Neural cell (in vitro differentiated cells): ENCODE measurements around the gene PDCD1. TPM values are rescaled to one million over a fixed set of nuclear protein-coding genes. Genes with fewer than 3 reads are reported as not detected.
"Not testable (repeated sequence)": the region's sequence is repeated elsewhere in the genome, so short reads cannot be mapped to it uniquely, and the experiment has no call there.

Source experiments
- H2AFZ ChIP-seq: fragments of 200-600, 300-800 bp; sonication (generic), shearing (Covaris generic); 2 replicates; pipeline ENCODE4 v1.6.0; 2014; ENCODE audit warnings: low read depth, mild to moderate bottlenecking, antibody characterized with exemption, low read length, moderate library complexity
- H3F3A ChIP-seq: fragments of 200-600 bp; shearing (Covaris generic); 2 replicates; pipeline ENCODE4 v1.6.1; 2016; ENCODE audit warnings: mild to moderate bottlenecking, moderate library complexity, mixed read lengths, antibody characterized with exemption, low read length; ENCODE audit not compliant: insufficient read depth, poor library complexity, severe bottlenecking
- H3K27ac ChIP-seq: fragments of 200-600, 300-800 bp; sonication (generic), shearing (Covaris generic); 2 replicates; pipeline ENCODE4 v1.5.1; 2014; ENCODE audit warnings: mild to moderate bottlenecking, low read length, moderate library complexity
- H3K27me3 ChIP-seq: fragments of 300-800, 200-600 bp; sonication (generic), shearing (Covaris generic); 2 replicates; pipeline ENCODE4 v1.6.0; 2014; ENCODE audit warnings: mild to moderate bottlenecking, low read depth, low read length, moderate library complexity; ENCODE audit not compliant: insufficient read depth
- H3K36me3 ChIP-seq: fragments of 300-800, 200-600 bp; sonication (generic), shearing (Covaris generic); 2 replicates; pipeline ENCODE4 v1.5.1; 2014; ENCODE audit warnings: mild to moderate bottlenecking, antibody characterized with exemption, low read length, moderate library complexity; ENCODE audit not compliant: insufficient read depth
- H3K4me2 ChIP-seq: fragments of 300-800, 200-600 bp; sonication (generic), shearing (Covaris generic); 2 replicates; pipeline ENCODE4 v1.6.0; 2014; ENCODE audit warnings: mild to moderate bottlenecking, low read length
- H3K4me3 ChIP-seq: fragments of 300-800, 200-600 bp; sonication (generic), shearing (Covaris generic); 2 replicates; pipeline ENCODE4 v1.5.1; 2014; ENCODE audit warnings: mild to moderate bottlenecking, low read length, moderate library complexity
- H3K79me2 ChIP-seq: fragments of 200-600 bp; shearing (Covaris generic); replicated peaks from 2 replicates; pipeline ENCODE4 v1.6.0; 2014; ENCODE audit warnings: mild to moderate bottlenecking, low read length, moderate library complexity; ENCODE audit not compliant: insufficient read depth
- H3K9ac ChIP-seq: fragments of 300-800, 200-600 bp; sonication (generic), shearing (Covaris generic); 2 replicates; pipeline ENCODE4 v1.6.1; 2016; ENCODE audit warnings: mild to moderate bottlenecking, low read length, mixed read lengths
- H3K9me2 ChIP-seq: fragments of 200-600 bp; shearing (Covaris generic); 2 replicates; pipeline ENCODE4 v1.6.1; 2016; ENCODE audit warnings: mild to moderate bottlenecking, low read length, mixed read lengths; ENCODE audit not compliant: insufficient read depth
- H3K9me3 ChIP-seq: fragments of 200-600, 300-800 bp; sonication (generic), shearing (Covaris generic); 2 replicates; pipeline ENCODE4 v1.6.1; 2016; ENCODE audit warnings: mild to moderate bottlenecking, mixed run types, low read length, moderate library complexity, mixed read lengths
- H4K20me1 ChIP-seq: fragments of 200-600 bp; shearing (Covaris generic); 2 replicates; pipeline ENCODE4 v1.6.1; 2016; ENCODE audit warnings: mild to moderate bottlenecking, mixed run types; ENCODE audit not compliant: insufficient read depth
- EP300 ChIP-seq: fragments of 450-650 bp; conservative IDR thresholded peaks from 2 replicates; pipeline ENCODE4 v1.6.1; 2014; ENCODE audit warnings: antibody characterized with exemption, mild to moderate bottlenecking, moderate library complexity; ENCODE audit not compliant: poor library complexity, severe bottlenecking
- EZH2 ChIP-seq: fragments of 200-600, 300-800 bp; shearing (Covaris generic), sonication (generic); IDR thresholded peaks from 2 replicates; pipeline ENCODE4 v1.6.1; 2014; ENCODE audit warnings: antibody characterized with exemption, low read length, borderline replicate concordance, mild to moderate bottlenecking; ENCODE audit not compliant: insufficient read depth, poor library complexity, severe bottlenecking
- MXI1 ChIP-seq: fragments of 450-650 bp; conservative IDR thresholded peaks from 2 replicates; pipeline ENCODE4 v1.6.1; 2014; ENCODE audit warnings: antibody characterized with exemption, mild to moderate bottlenecking; ENCODE audit not compliant: poor library complexity, severe bottlenecking
- POLR2AphosphoS5 ChIP-seq: IDR thresholded peaks from 2 replicates; pipeline ENCODE4 v1.6.1; 2012
- RAD21 ChIP-seq: fragments of 450-650 bp; conservative IDR thresholded peaks from 2 replicates; pipeline ENCODE4 v1.6.1; 2014; ENCODE audit warnings: antibody characterized with exemption, mild to moderate bottlenecking, moderate library complexity
- SMC3 ChIP-seq: fragments of 450-650 bp; conservative IDR thresholded peaks from 2 replicates; pipeline ENCODE4 v1.6.1; 2014; ENCODE audit warnings: antibody characterized with exemption, mild to moderate bottlenecking, moderate library complexity; ENCODE audit not compliant: poor library complexity
- TAF1 ChIP-seq: IDR thresholded peaks from 2 replicates; pipeline ENCODE4 v1.6.1; 2012; ENCODE audit warnings: low read depth
- polyA plus RNA-seq: library from polyadenylated mRNA; depleted of rRNA; stranded (reverse); fragments of >200 nt; gene quantifications from 2 replicates; pipeline ENCODE4 v1.2.3, GENCODE V29; 2014
- TF ChIP-seq, protein P1 (sequence below): IDR thresholded peaks from 2 replicates; pipeline ENCODE4 v1.6.1; 2012; ENCODE audit warnings: borderline replicate concordance
- TF ChIP-seq, protein P2 (sequence below): fragments of 450-650 bp; IDR thresholded peaks from 2 replicates; pipeline ENCODE4 v1.5.1; 2014; ENCODE audit warnings: antibody characterized with exemption, mild to moderate bottlenecking, moderate library complexity; ENCODE audit not compliant: poor library complexity, severe bottlenecking

Gene PDCD1
- polyA plus RNA-seq, 1 donor from 2014 or later: not detected

GRCh38 chr2:241833101-241833663 lies 25.5 kb downstream of the PDCD1 start:
- no peaks in the 10 kb centered on the region for H3K36me3 ChIP-seq
- no peak overlapping the region for H3K4me3 ChIP-seq
- no peaks in the 10 kb centered on the region for H3K9me2 ChIP-seq
- no peak for TF ChIP-seq MXI1
- TF ChIP-seq EZH2: no peak
- TF ChIP-seq, protein P1, sequence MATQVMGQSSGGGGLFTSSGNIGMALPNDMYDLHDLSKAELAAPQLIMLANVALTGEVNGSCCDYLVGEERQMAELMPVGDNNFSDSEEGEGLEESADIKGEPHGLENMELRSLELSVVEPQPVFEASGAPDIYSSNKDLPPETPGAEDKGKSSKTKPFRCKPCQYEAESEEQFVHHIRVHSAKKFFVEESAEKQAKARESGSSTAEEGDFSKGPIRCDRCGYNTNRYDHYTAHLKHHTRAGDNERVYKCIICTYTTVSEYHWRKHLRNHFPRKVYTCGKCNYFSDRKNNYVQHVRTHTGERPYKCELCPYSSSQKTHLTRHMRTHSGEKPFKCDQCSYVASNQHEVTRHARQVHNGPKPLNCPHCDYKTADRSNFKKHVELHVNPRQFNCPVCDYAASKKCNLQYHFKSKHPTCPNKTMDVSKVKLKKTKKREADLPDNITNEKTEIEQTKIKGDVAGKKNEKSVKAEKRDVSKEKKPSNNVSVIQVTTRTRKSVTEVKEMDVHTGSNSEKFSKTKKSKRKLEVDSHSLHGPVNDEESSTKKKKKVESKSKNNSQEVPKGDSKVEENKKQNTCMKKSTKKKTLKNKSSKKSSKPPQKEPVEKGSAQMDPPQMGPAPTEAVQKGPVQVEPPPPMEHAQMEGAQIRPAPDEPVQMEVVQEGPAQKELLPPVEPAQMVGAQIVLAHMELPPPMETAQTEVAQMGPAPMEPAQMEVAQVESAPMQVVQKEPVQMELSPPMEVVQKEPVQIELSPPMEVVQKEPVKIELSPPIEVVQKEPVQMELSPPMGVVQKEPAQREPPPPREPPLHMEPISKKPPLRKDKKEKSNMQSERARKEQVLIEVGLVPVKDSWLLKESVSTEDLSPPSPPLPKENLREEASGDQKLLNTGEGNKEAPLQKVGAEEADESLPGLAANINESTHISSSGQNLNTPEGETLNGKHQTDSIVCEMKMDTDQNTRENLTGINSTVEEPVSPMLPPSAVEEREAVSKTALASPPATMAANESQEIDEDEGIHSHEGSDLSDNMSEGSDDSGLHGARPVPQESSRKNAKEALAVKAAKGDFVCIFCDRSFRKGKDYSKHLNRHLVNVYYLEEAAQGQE: no peak
- H3K79me2 ChIP-seq: no peaks in the 10 kb centered on the region
- H3K9ac ChIP-seq: no peak overlapping the region
- H3K4me2 ChIP-seq: no peak overlapping the region
- H4K20me1 ChIP-seq: no peaks in the 10 kb centered on the region
- H3F3A ChIP-seq: no peaks in the 10 kb centered on the region
- H3K27me3 ChIP-seq: no peaks in the 10 kb centered on the region
- H3K9me3 ChIP-seq: no peaks in the 10 kb centered on the region
- no peak overlapping the region for H2AFZ ChIP-seq
- no peak overlapping the region for H3K27ac ChIP-seq

DNA sequence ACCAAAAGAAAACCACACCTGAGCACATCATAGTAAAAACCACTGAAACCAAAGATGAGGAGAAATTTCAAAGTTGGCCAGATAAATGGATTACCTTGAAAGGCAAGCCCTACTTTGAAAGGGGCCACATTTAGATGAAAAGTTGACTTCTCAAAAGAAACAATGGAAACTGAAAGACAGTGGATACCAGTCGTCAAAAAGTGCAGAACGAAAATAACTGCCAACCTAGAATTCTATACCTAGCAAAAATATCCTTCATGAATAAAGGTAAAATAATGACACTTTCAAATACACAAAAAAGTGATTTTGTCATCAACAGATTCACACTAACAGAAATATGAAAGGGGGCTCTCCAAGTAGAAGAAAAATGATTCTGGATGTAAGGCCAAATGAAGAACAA lies 31.3 kb downstream of the PDCD1 start:
- Histone ChIP-seq H3K79me2 (no peaks in the 10 kb centered on the region), H2AFZ (no peak overlapping the region), H3K4me2 (no peak overlapping the region), H3F3A (no peaks in the 10 kb centered on the region), H3K27me3 (no peaks in the 10 kb centered on the region), H3K4me3 (no peak overlapping the region), H3K9me2 (no peaks in the 10 kb centered on the region), H4K20me1 (no peaks in the 10 kb centered on the region), H3K36me3 (no peaks in the 10 kb centered on the region), H3K27ac (no peak overlapping the region), H3K9ac (no peak overlapping the region), H3K9me3 (peaks cover 4% of the 10 kb centered on the region)
- no peak for TF ChIP-seq TAF1
- no peak for TF ChIP-seq RAD21
- no peak for TF ChIP-seq SMC3
- TF ChIP-seq, protein P2, sequence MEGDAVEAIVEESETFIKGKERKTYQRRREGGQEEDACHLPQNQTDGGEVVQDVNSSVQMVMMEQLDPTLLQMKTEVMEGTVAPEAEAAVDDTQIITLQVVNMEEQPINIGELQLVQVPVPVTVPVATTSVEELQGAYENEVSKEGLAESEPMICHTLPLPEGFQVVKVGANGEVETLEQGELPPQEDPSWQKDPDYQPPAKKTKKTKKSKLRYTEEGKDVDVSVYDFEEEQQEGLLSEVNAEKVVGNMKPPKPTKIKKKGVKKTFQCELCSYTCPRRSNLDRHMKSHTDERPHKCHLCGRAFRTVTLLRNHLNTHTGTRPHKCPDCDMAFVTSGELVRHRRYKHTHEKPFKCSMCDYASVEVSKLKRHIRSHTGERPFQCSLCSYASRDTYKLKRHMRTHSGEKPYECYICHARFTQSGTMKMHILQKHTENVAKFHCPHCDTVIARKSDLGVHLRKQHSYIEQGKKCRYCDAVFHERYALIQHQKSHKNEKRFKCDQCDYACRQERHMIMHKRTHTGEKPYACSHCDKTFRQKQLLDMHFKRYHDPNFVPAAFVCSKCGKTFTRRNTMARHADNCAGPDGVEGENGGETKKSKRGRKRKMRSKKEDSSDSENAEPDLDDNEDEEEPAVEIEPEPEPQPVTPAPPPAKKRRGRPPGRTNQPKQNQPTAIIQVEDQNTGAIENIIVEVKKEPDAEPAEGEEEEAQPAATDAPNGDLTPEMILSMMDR: no peak
- no peak for TF ChIP-seq POLR2AphosphoS5
- TF ChIP-seq EP300: no peak
- no peak for TF ChIP-seq MXI1
- TF ChIP-seq EZH2: no peak
- TF ChIP-seq, protein P1: no peak

DNA sequence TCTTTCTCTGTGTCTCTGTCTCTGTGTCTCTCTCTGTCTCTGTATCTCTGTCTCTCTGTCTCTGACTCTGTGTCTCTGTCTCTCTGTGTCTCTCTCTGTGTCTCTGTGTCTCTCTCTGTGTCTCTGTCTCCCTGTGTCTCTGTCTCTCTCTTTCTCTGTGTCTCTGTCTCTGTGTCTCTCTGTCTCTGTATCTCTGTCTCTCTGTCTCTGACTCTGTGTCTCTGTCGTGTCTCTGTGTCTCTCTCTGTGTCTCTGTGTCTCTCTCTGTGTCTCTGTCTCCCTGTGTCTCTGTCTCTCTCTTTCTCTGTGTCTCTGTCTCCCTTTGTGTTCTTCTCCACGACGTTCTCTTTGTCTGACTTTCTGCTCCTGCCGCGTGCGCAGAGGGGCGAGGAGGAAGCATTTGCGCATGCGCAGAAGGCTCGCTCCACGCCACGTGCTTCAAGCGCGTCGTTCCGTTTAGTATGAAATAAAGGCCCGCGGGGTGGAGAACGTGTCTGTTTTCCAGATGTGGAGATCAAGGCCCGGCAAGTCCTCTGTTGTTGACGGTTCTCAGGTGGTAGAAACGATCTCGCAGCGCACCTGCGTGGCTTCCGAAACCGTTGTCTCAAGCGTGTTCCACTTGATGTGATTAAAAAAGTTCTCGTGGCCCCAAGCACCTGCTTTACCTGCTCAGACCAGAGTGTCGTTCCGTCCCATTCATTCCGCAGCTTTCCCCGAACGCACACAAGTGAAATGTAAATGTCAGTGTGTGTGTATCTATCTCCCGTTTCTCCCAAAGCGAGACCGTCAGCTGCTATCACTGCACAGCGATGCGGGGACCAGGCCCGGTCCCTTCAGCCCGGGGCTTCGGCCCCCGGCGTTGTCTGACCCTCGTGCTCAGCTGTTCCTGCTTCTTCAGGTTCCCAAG lies 34.9 kb downstream of the PDCD1 start:
- not testable (repeated sequence) for H3K9me2 ChIP-seq, H3K27me3 ChIP-seq, H3F3A ChIP-seq, H4K20me1 ChIP-seq, H3K4me2 ChIP-seq, H3K9me3 ChIP-seq, H2AFZ ChIP-seq, H3K4me3 ChIP-seq, H3K36me3 ChIP-seq, H3K9ac ChIP-seq, H3K27ac ChIP-seq, H3K79me2 ChIP-seq
